Peyer's patch (tissue), 4 donors: Measurements from ENCODE around the gene SBF2. TPM values are rescaled to one million over a fixed set of nuclear protein-coding genes. Genes with fewer than 3 reads are reported as not detected.
"Not testable (repeated sequence)": the region's sequence is repeated elsewhere in the genome, so short reads cannot be mapped to it uniquely, and the experiment has no call there.

Experiments
- DNase-seq, 3 donors: peaks; one replicate each; pipeline ENCODE4 v3.0.0-alpha.2; 2017 to 2019
- H3K27ac ChIP-seq, 4 donors: fragments of 200-600 bp; sonication (generic); one replicate each; pipeline ENCODE4 v1.5.1; 2016 to 2019
- H3K27me3 ChIP-seq, 2 donors: fragments of 200-600 bp; sonication (generic); one replicate each; pipeline ENCODE4 v1.5.1; 2019
- H3K36me3 ChIP-seq, 3 donors: fragments of 200-600 bp; sonication (generic); one replicate each; pipeline ENCODE4 v1.5.1; 2016 to 2019
- H3K4me1 ChIP-seq, 4 donors: fragments of 200-600 bp; sonication (generic); one replicate each; pipeline ENCODE4 v1.5.1; 2016 to 2019
- H3K4me3 ChIP-seq, 4 donors: fragments of 200-600 bp; sonication (generic); 1 replicate in 3 of 4; 2 replicates in 1 of 4; pipeline ENCODE4 v1.5.1; 2016 to 2019; ENCODE audit warnings: mild to moderate bottlenecking in 1 of 4
- H3K9me3 ChIP-seq, 4 donors: fragments of 200-600 bp; sonication (generic); one replicate each; pipeline ENCODE4 v1.5.1; 2016 to 2019; ENCODE audit warnings: mild to moderate bottlenecking in 1 of 4
- CTCF ChIP-seq, 6 experiments: fragments of 450-650 bp in 4 of 6; fragments of 200-600 bp in 2 of 6; sonication (generic) in 1 of 6; IDR thresholded peaks; one replicate each; pipeline ENCODE4 v1.5.1; 2017 to 2019; ENCODE audit warnings: antibody characterized with exemption in 6 of 6, mild to moderate bottlenecking in 3 of 6, moderate library complexity in 1 of 6
- POLR2A ChIP-seq, 2 donors: fragments of 450-650 bp; IDR thresholded peaks; one replicate each; pipeline ENCODE4 v1.5.1; 2017; ENCODE audit warnings: antibody characterized with exemption in 2 of 2, mild to moderate bottlenecking in 2 of 2, moderate library complexity in 2 of 2
- total RNA-seq, 4 donors: library from RNA; depleted of rRNA; stranded (reverse); fragments of >200 nt; gene quantifications; one replicate each; pipeline ENCODE4 v1.1.0, GENCODE V29; 2016

SBF2 gene
- total RNA-seq, 4 donors from 2014 or later, result 52.7 to 70.1 (median 56.7) TPM

GRCh38 chr11:10273738-10274137 lies 20.3 kb downstream of the SBF2 start:
- no peaks in the 10 kb centered on the region for H3K4me1 ChIP-seq
- no peak overlapping the region for H3K27ac ChIP-seq
- TF ChIP-seq POLR2A (IDR thresholded peaks at IDR 0.05) (no peak), CTCF (IDR thresholded peaks at IDR 0.05) (no peak)
- no peak for DNase-seq
- H3K4me3 ChIP-seq, result no peak overlapping the region
- H3K27me3 ChIP-seq, result no peaks in the 10 kb centered on the region
- H3K36me3 ChIP-seq, result no peaks in the 10 kb centered on the region
- H3K9me3 ChIP-seq, result no peaks in the 10 kb centered on the region

- TF ChIP-seq CTCF (IDR thresholded peaks at IDR 0.05), result no peak
- Histone ChIP-seq H3K27ac (no peak overlapping the region), H3K4me3 (no peak overlapping the region), H3K4me1 (no peaks in the 10 kb centered on the region), H3K36me3 (no peaks in the 10 kb centered on the region), H3K27me3 (no peaks in the 10 kb centered on the region), H3K9me3 (no peaks in the 10 kb centered on the region)
- no peak for DNase-seq
Observed at GRCh38 chr11:10272132-10272531, 21.9 kb downstream of the SBF2 start.

- Histone ChIP-seq H3K4me1 (no peaks in the 10 kb centered on the region), H3K27me3 (no peaks in the 10 kb centered on the region), H3K4me3 (no peak overlapping the region), H3K9me3 (no peaks in the 10 kb centered on the region), H3K27ac (no peak overlapping the region), H3K36me3 (no peaks in the 10 kb centered on the region)
- TF ChIP-seq CTCF (IDR thresholded peaks at IDR 0.05) (no peak), POLR2A (IDR thresholded peaks at IDR 0.05) (no peak)
- DNase-seq, result no peak
Observed at GRCh38 chr11:10268746-10269488, 25.1 kb downstream of the SBF2 start.

- H3K4me3 ChIP-seq, result no peak overlapping the region
- no peak for DNase-seq
- H3K4me1 ChIP-seq, result no peaks in the 10 kb centered on the region
- H3K36me3 ChIP-seq, result no peaks in the 10 kb centered on the region
- H3K27me3 ChIP-seq, result no peaks in the 10 kb centered on the region
- no peaks in the 10 kb centered on the region for H3K9me3 ChIP-seq
- TF ChIP-seq POLR2A (IDR thresholded peaks at IDR 0.05), result no peak
- no peak for TF ChIP-seq CTCF (IDR thresholded peaks at IDR 0.05)
- no peak overlapping the region for H3K27ac ChIP-seq
Observed at GRCh38 chr11:10267821-10268220, 26.2 kb downstream of the SBF2 start.

GRCh38 chr11:10265936-10266335 lies 28.1 kb downstream of the SBF2 start:
- Histone ChIP-seq H3K4me3 (no peak overlapping the region), H3K36me3 (no peaks in the 10 kb centered on the region), H3K4me1 (no peaks in the 10 kb centered on the region), H3K27me3 (no peaks in the 10 kb centered on the region), H3K9me3 (no peaks in the 10 kb centered on the region), H3K27ac (no peak overlapping the region)
- no peak for DNase-seq
- TF ChIP-seq POLR2A (IDR thresholded peaks at IDR 0.05) (no peak), CTCF (IDR thresholded peaks at IDR 0.05) (no peak)

- not testable (repeated sequence) for H3K4me1 ChIP-seq, DNase-seq, H3K36me3 ChIP-seq, H3K27ac ChIP-seq, H3K27me3 ChIP-seq, H3K9me3 ChIP-seq, H3K4me3 ChIP-seq
Observed at GRCh38 chr11:10264716-10265115, 29.3 kb downstream of the SBF2 start.
